Activated T-cell treated with anti-CD3 and anti-CD28 coated beads, Interleukin-2, amount 50 U/mL, for 72 hours (primary cell): ENCODE results near the gene LRRC55. TPM values are rescaled to one million over a fixed set of nuclear protein-coding genes. Genes with fewer than 3 reads are reported as not detected.

Experiments
- ATAC-seq, 2 donors: fragments of 150-1000 bp; cut with Tn5 transposase; replicated peaks in 1 of 2; 2 replicates each; pipeline ENCODE4 v1.10.0; 2021; ENCODE audit warnings: moderate library complexity in 2 of 2, mild to moderate bottlenecking in 1 of 2
- DNase-seq, 2 donors: peaks; one replicate each; pipeline ENCODE4 v3.0.0; 2021 to 2022; ENCODE audit warnings: mixed read lengths in 1 of 2
- H3K27ac Mint-ChIP-seq: one replicate; pipeline ENCODE4 v1.8.0; 2022; ENCODE audit warnings: mild to moderate bottlenecking, moderate library complexity, mixed read lengths
- H3K27me3 Mint-ChIP-seq: one replicate; pipeline ENCODE4 v1.8.0; 2022; ENCODE audit warnings: low read depth, mixed read lengths
- H3K36me3 Mint-ChIP-seq, 2 donors: one replicate each; pipeline ENCODE4 v1.8.0; 2022; ENCODE audit warnings: mixed read lengths in 2 of 2, mild to moderate bottlenecking in 1 of 2; ENCODE audit not compliant: insufficient read depth in 2 of 2
- H3K4me1 Mint-ChIP-seq: one replicate; pipeline ENCODE4 v1.8.0; 2022; ENCODE audit warnings: low read depth, mixed read lengths
- H3K4me3 Mint-ChIP-seq, 2 donors: one replicate each; pipeline ENCODE4 v1.8.0; 2022; ENCODE audit warnings: mild to moderate bottlenecking in 2 of 2, mixed read lengths in 2 of 2, moderate library complexity in 2 of 2
- H3K9me3 Mint-ChIP-seq, 2 donors: one replicate each; pipeline ENCODE4 v1.8.0; 2022; ENCODE audit warnings: mixed read lengths in 2 of 2
- total RNA-seq, 2 donors: library from RNA; stranded (reverse); gene quantifications; one replicate each; pipeline ENCODE4 v1.2.3, GENCODE V29; 2022

The LRRC55 gene
- total RNA-seq, 2 donors from 2014 or later = not detected

DNA sequence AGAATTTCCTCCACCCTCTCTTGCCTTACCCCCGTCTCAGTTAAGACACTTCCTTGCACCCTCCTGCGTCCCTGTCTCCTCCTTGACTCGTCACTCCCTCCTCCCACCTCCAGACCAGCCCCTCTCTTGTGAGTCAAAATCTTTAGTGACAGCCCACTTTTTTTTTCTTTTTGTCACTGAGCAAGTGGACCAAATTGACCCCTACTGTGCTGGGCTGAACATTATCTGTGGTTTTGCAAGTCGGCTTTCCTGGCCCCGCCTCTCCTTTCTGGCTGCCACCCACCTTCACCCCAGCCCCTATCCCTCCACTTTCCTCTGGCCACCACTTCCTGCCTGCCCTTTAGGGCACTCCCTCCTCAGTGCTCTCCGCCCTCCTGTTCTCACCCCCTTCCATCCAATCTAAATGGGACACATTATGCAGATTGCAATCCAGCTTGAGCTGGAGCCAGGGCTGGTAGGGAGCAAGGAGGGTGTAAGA is 55.5 kb downstream of the LRRC55 start, which contains the start of gene APLNR:
TSS of gene APLNR (minus strand) at position 47 of the 478 bp plus-strand sequence. CDS start 246 bp downstream, outside the sequence.
- ATAC-seq = no peak
- Mint-ChIP-seq H3K27me3 (peaks cover 91% of the 10 kb centered on the region), H3K9me3 (no peaks in the 10 kb centered on the region)

DNA sequence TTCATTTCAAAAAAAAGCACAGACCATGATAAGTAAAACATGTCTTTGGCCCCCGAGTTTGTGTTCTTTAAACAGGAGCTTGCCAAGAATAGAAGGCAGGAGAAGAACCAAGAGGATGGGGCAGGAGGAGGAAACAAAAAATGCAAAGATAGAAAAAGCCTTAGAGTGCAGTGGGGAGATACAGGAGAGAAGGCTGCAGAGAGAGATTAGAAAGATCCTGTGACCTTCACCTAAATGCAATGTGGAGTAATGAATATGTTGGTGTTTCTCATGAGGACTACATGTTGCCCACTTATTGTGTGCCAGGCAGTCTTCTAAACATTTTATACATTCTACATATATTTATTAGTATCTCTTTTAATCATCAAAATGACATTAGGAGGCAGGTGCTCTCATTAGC is 57.6 kb downstream of the LRRC55 start:
- no peak for ATAC-seq
- Mint-ChIP-seq H3K36me3 (no peaks in the 10 kb centered on the region), H3K4me1 (peaks cover 11% of the 10 kb centered on the region), H3K27me3 (peaks cover 71% of the 10 kb centered on the region), H3K9me3 (no peaks in the 10 kb centered on the region), H3K27ac (no peak overlapping the region), H3K4me3 (no peak overlapping the region)
- DNase-seq = no peak

More for the DNA sequence above, 55.5 kb downstream of the LRRC55 start, which contains the start of gene APLNR:
- Mint-ChIP-seq H3K4me1 (peaks cover 11% of the 10 kb centered on the region), H3K36me3 (no peaks in the 10 kb centered on the region), H3K27ac (no peak within 1 kb of the TSS), H3K4me3 (no peak within 1 kb of the TSS)
- no peak for DNase-seq

GRCh38 chr11:57240007-57240406 is 58.3 kb downstream of the LRRC55 start:
- peaks cover 11% of the 10 kb centered on the region for H3K4me1 Mint-ChIP-seq
- ATAC-seq (no peak), DNase-seq (no peak)
- H3K4me3 Mint-ChIP-seq = no peak overlapping the region
- H3K9me3 Mint-ChIP-seq = no peaks in the 10 kb centered on the region
- no peak overlapping the region for H3K27ac Mint-ChIP-seq
- peaks cover 64% of the 10 kb centered on the region for H3K27me3 Mint-ChIP-seq
- no peaks in the 10 kb centered on the region for H3K36me3 Mint-ChIP-seq

- Mint-ChIP-seq H3K9me3 (no peaks in the 10 kb centered on the region), H3K4me3 (no peak overlapping the region), H3K27ac (no peak overlapping the region), H3K36me3 (no peaks in the 10 kb centered on the region), H3K27me3 (peaks cover 57% of the 10 kb centered on the region), H3K4me1 (peaks cover 11% of the 10 kb centered on the region)
- ATAC-seq = no peak
- no peak for DNase-seq
Measured at GRCh38 chr11:57240757-57241156, 59.0 kb downstream of the LRRC55 start.

Other genes starting within 250 kb of the LRRC55 start
- gene OR5AK2, start 193.0 kb upstream of the LRRC55 start, total RNA-seq = not detected
- gene APLNR, start 55.3 kb downstream of the LRRC55 start, total RNA-seq = not detected
- gene TNKS1BP1, start 143.0 kb downstream of the LRRC55 start, total RNA-seq = 10 to 100 TPM; 16.9 to 23.8 TPM
- gene SSRP1, start 153.9 kb downstream of the LRRC55 start, total RNA-seq = 100 to 1,000 TPM; 213 to 254 TPM
- gene P2RX3, start 156.4 kb downstream of the LRRC55 start, total RNA-seq = not detected
- not detected for gene PRG3, start 199.2 kb downstream of the LRRC55 start, total RNA-seq
- 1 to 10 TPM; 3.9 to 5.2 TPM for gene PRG2, start 208.7 kb downstream of the LRRC55 start, total RNA-seq
- 100 to 1,000 TPM; 159 to 169 TPM for gene SLC43A3, start 245.2 kb downstream of the LRRC55 start, total RNA-seq